Measurements from ENCODE around the gene TAS2R31. TPM values are rescaled to one million over a fixed set of nuclear protein-coding genes. Genes with fewer than 3 reads are reported as not detected.

Gene TAS2R31
- total RNA-seq, 1 experiment from 2014 or later = 3.5 TPM

DNA sequence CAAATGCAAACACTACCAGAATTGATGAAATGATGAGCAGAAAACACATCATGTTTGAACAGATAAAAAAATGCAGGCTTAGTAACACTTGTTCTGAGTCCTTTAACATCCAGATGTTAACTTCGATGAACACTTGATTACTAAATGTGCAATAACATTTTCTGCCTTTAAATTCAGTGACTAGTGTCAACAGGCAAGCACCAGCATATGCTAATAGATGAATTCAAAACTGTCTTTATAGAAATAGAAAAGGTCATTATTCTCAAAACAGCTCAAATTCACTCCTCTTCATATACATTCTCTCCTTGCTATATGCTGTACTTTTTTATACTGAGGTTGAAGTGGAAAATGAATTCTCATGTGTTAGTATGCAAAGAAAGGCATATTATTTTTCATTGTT lies 8.7 kb downstream of the TAS2R31 start, which contains the start of gene TAS2R19:
Gene TAS2R19 (minus strand): TSS at position 101 of the 400 bp plus-strand sequence. CDS start 49 bp downstream, at position 52.
- no TSS peak for BruUV-seq (replicated peaks)
- TF ChIP-seq, protein P1, sequence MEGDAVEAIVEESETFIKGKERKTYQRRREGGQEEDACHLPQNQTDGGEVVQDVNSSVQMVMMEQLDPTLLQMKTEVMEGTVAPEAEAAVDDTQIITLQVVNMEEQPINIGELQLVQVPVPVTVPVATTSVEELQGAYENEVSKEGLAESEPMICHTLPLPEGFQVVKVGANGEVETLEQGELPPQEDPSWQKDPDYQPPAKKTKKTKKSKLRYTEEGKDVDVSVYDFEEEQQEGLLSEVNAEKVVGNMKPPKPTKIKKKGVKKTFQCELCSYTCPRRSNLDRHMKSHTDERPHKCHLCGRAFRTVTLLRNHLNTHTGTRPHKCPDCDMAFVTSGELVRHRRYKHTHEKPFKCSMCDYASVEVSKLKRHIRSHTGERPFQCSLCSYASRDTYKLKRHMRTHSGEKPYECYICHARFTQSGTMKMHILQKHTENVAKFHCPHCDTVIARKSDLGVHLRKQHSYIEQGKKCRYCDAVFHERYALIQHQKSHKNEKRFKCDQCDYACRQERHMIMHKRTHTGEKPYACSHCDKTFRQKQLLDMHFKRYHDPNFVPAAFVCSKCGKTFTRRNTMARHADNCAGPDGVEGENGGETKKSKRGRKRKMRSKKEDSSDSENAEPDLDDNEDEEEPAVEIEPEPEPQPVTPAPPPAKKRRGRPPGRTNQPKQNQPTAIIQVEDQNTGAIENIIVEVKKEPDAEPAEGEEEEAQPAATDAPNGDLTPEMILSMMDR (conservative IDR thresholded peaks at IDR 0.05) = no peak
- TF ChIP-seq EZH2 (IDR thresholded peaks at IDR 0.05; ENCODE audit: low read depth) = no peak
- H3K27me3 ChIP-seq (ENCODE audit: insufficient read depth, low read depth) = no peaks in the 10 kb centered on the region
- no peaks in the 10 kb centered on the region for H3K9me3 ChIP-seq (ENCODE audit: insufficient read depth, low read depth)
- ChIA-PET CTCF (no interaction called here), POLR2A (ENCODE audit: unreplicated experiment) (no interaction called here)
- H2AFZ ChIP-seq = no peak within 1 kb of the TSS
- no peaks in the 10 kb centered on the region for H3K36me3 ChIP-seq (ENCODE audit: low read depth)
- H3K4me2 ChIP-seq = no peak within 1 kb of the TSS
- H3K79me2 ChIP-seq (ENCODE audit: low read depth) = no peaks in the 10 kb centered on the region
- H3K27ac ChIP-seq = no peak within 1 kb of the TSS
- DNase-seq = no peak
- H3K4me1 ChIP-seq (replicated peaks; ENCODE audit: insufficient read depth) = no peaks in the 10 kb centered on the region
- H3F3A ChIP-seq (ENCODE audit: insufficient read depth, low read depth) = no peaks in the 10 kb centered on the region
- H3K9me2 ChIP-seq (ENCODE audit: insufficient read depth) = no peaks in the 10 kb centered on the region
- H4K20me1 ChIP-seq (ENCODE audit: insufficient read depth) = no peaks in the 10 kb centered on the region
- H3K4me3 ChIP-seq = no peak within 1 kb of the TSS
- intact Hi-C loops (cut with micrococcal nuclease; ENCODE audit: unreplicated experiment) = no loop called here

DNA sequence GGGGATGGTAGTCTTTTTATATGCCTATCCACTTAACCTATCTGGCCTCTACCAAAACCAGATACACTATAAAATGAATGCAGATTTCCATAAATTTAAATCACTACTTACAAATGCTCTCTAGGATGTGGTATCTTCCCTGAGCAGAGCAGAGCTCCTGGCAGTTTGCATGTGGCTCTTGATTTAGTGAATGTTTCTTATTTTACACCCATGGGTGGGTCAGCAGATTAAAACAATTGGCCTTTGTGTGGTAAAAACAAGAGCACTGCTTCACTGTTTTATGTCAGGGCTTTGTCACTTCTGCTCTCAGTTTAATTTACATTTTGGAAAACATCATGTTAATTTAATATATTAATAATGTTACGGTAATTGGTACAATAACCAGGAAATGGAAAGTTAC lies 14.3 kb downstream of the TAS2R31 start:
- no peaks in the 10 kb centered on the region for H3K4me1 ChIP-seq (replicated peaks; ENCODE audit: insufficient read depth)
- H4K20me1 ChIP-seq (ENCODE audit: insufficient read depth) = no peaks in the 10 kb centered on the region
- ChIA-PET CTCF (no interaction called here), POLR2A (ENCODE audit: unreplicated experiment) (no interaction called here)
- no peak for DNase-seq
- H3K4me2 ChIP-seq = no peak overlapping the region
- no peak overlapping the region for H3K27ac ChIP-seq
- no peaks in the 10 kb centered on the region for H3K79me2 ChIP-seq (ENCODE audit: low read depth)
- no peaks in the 10 kb centered on the region for H3K9me3 ChIP-seq (ENCODE audit: insufficient read depth, low read depth)
- no peak for TF ChIP-seq EZH2 (IDR thresholded peaks at IDR 0.05; ENCODE audit: low read depth)
- TF ChIP-seq, protein P1 (conservative IDR thresholded peaks at IDR 0.05) = no peak
- H2AFZ ChIP-seq = no peak overlapping the region
- BruUV-seq (replicated peaks) = no TSS peak
- intact Hi-C loops (cut with micrococcal nuclease; ENCODE audit: unreplicated experiment) = no loop called here
- H3K9me2 ChIP-seq (ENCODE audit: insufficient read depth) = no peaks in the 10 kb centered on the region
- H3K4me3 ChIP-seq = no peak overlapping the region
- no peaks in the 10 kb centered on the region for H3K36me3 ChIP-seq (ENCODE audit: low read depth)
- H3K27me3 ChIP-seq (ENCODE audit: insufficient read depth, low read depth) = no peaks in the 10 kb centered on the region
- no peaks in the 10 kb centered on the region for H3F3A ChIP-seq (ENCODE audit: insufficient read depth, low read depth)

DNA sequence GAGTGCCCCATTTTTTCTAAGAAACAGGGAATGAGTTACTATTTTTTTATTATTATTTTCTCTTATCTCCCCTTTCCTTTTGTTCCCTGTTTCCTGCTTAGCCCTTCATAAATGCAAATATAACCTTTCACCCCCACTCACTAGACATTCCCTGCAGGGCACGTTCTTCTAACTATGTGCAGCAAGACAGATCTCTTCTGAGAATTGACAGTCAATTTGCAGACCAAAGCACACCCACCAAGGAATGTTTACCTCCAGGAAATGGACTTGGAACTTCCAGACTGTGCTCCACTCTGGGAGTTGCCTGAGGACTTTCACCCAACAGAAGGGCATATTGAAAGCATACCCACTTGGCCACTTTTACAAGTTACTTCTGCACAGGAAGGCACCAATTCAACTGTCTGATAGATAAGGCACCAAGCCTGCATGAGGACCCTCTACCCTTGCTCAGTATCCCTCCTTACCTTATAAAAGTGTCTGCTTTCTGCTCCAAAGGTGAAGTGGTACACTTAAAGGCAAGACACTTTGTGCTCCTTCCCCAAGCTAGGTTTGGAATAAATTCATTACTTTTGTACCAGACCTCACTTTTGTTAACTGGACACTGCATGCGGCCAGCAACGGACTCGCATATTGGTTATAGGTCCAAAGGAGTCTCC lies 15.3 kb downstream of the TAS2R31 start:
- Histone ChIP-seq H3K4me3 (no peak overlapping the region), H3F3A (ENCODE audit: insufficient read depth, low read depth) (no peaks in the 10 kb centered on the region), H3K9me2 (ENCODE audit: insufficient read depth) (no peaks in the 10 kb centered on the region), H3K27me3 (ENCODE audit: insufficient read depth, low read depth) (no peaks in the 10 kb centered on the region), H3K79me2 (ENCODE audit: low read depth) (no peaks in the 10 kb centered on the region), H3K9me3 (ENCODE audit: insufficient read depth, low read depth) (no peaks in the 10 kb centered on the region), H2AFZ (no peak overlapping the region), H3K4me2 (no peak overlapping the region), H3K36me3 (ENCODE audit: low read depth) (no peaks in the 10 kb centered on the region), H3K27ac (no peak overlapping the region), H4K20me1 (ENCODE audit: insufficient read depth) (no peaks in the 10 kb centered on the region), H3K4me1 (replicated peaks; ENCODE audit: insufficient read depth) (no peaks in the 10 kb centered on the region)
- no TSS peak for BruUV-seq (replicated peaks)
- no peak for TF ChIP-seq EZH2 (IDR thresholded peaks at IDR 0.05; ENCODE audit: low read depth)
- TF ChIP-seq, protein P1 (conservative IDR thresholded peaks at IDR 0.05) = no peak
- intact Hi-C loops (cut with micrococcal nuclease; ENCODE audit: unreplicated experiment) = loop anchor here (1.0 kb wide), 1 partner anchor 54 kb away; no protein-coding TSS in a partner anchor
- DNase-seq = peak in 1 of 2 experiments; percentile 4
- CTCF ChIA-PET = no interaction called here
- POLR2A ChIA-PET (ENCODE audit: unreplicated experiment) = no interaction called here

All from PC-9 (cell line).